Activated CD4-positive, alpha-beta T cell treated with anti-CD3 and anti-CD28 coated beads, Interleukin-10, Interleukin-2, amounts not matched to agents 100 ng/mL and 50 ng/mL, durations not matched to agents 16 hours and 8 hours (primary cell): Measurements from ENCODE around the gene SENP3.

Source experiments
- DNase-seq: peaks from one replicate; pipeline ENCODE4 v3.0.0-alpha.2; 2020

The SENP3 gene

GRCh38 chr17:7606280-7606679 is 44.6 kb downstream of the SENP3 start:
- no peak for DNase-seq

- DNase-seq: no peak
These were observed 48.9 kb downstream of the SENP3 start for GRCh38 chr17:7610641-7611040.

GRCh38 chr17:7611635-7612293 is 50.0 kb downstream of the SENP3 start:
- no peak for DNase-seq

- no peak for DNase-seq
These were observed 50.5 kb downstream of the SENP3 start for GRCh38 chr17:7612294-7612640.

GRCh38 chr17:7613769-7614424 is 52.2 kb downstream of the SENP3 start:
- peak; percentile 25 for DNase-seq

- peak; percentile 100 for DNase-seq
These were observed 52.9 kb downstream of the SENP3 start, which contains the start of gene FXR2 for GRCh38 chr17:7614425-7615264. FXR2 (minus strand) TSS chr17:7614897; CDS start chr17:7614532, 365 bp downstream.

- no peak for DNase-seq
These were observed 53.6 kb downstream of the SENP3 start for GRCh38 chr17:7615265-7615747.

GRCh38 chr17:7618608-7619007 is 56.9 kb downstream of the SENP3 start:
- no peak for DNase-seq

GRCh38 chr17:7620835-7621234 is 59.1 kb downstream of the SENP3 start:
- no peak for DNase-seq
